HuH-7.5 (cell line): ENCODE results near the gene ELAC2.
"Not testable (repeated sequence)": the region's sequence is repeated elsewhere in the genome, so short reads cannot be mapped to it uniquely, and the experiment has no call there.

ENCODE experiments used
- DNase-seq: peaks from one replicate; pipeline ENCODE4 v3.0.0; 2011; ENCODE audit warnings: low spot score

Gene ELAC2

DNA sequence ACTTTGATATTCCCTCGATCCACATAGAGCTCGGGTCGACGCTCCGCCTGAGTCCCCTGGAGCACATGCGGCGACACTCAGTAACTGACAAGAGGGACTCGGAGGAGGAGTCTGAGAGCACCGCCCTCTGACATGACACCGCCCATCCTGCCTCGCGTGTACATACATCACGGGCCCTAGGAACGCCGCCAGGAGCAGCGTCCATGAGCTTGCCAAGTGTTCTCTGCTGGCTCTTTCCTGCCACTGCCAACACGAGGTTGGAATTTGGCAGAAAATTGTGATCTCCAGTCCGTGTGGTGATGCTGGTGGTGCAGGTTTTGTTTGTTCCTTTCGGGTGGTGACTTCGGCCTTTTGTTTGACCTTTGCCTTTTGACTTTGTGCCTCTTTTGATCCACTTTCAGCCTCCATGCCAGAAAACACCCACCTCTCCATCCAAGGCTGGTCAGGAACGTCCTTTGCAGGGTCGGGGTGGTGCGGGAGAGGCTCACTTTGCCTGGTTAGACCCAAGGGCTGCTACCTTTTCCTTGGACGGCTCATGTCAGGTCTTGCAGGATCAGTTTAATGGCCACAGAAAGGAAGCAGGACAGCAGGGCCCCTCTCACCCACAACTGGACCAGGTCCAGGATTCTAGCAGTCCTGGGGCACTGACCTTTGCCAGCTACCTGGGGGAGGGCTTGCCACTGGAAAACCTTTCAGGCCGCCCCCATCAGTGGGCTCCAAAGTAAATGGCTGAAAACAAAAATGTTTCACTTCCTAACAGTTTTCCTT lies 27.6 kb downstream of the ELAC2 start:
- no peak for DNase-seq

DNA sequence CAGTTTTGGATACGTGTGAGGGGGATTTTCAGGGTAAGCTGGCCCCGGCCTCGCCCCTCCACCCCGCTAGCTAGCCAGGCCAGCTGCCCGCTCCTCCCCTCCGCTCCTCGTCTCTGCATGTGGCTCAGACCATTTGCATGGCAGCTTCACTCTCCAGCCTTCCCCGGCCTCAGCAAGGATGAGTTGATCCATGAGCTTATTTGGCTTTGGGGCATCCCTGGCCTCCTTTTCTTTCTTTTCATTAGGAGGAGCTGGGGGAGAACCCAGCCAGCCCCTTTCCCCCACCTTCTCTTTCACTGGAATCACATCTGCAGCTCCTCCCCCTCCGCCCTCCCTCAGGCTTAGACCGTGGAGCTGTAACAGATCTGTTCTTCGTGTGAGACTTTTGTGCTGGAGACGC lies 30.7 kb downstream of the ELAC2 start:
- DNase-seq: no peak

DNA sequence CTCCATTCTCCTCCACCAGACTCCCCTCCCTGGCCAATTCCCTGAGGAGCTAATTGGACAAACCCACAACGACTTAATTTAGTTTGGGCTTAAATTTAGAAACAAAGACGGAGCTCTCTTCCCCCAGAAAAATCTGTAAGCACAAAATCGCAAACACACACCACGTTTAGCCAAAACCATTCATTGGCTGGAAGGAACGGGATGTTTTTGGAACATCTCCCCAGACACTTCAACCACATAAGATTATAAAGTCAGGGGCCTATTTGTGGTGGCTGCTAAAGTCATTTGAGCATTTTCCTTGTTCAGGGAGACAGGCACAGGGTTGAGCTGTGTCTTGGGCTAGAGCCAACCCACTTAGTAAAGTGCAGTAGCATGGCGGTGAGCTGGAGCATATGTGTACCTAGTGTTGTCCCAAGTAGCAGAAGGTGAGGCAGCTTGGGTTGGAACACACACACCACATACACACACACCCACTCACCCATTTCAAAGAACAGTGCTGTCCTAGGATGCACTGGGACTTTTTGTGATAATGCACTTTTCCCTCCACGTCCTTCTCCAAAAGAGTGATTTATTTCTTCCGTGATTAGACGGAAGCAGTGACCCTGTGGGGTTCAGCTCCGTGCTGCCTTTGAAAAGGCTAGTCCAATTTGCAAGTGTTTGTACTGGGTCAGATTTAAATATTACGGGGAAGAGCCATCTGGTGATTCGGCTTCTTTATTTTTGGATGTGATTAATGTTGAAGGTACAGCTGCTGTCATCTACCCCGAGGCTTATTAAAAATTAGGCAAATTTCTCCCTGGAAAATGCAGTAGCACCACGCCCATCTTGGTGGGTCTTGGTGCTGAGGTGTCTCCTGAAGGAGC lies 32.2 kb downstream of the ELAC2 start:
- no peak for DNase-seq

DNA sequence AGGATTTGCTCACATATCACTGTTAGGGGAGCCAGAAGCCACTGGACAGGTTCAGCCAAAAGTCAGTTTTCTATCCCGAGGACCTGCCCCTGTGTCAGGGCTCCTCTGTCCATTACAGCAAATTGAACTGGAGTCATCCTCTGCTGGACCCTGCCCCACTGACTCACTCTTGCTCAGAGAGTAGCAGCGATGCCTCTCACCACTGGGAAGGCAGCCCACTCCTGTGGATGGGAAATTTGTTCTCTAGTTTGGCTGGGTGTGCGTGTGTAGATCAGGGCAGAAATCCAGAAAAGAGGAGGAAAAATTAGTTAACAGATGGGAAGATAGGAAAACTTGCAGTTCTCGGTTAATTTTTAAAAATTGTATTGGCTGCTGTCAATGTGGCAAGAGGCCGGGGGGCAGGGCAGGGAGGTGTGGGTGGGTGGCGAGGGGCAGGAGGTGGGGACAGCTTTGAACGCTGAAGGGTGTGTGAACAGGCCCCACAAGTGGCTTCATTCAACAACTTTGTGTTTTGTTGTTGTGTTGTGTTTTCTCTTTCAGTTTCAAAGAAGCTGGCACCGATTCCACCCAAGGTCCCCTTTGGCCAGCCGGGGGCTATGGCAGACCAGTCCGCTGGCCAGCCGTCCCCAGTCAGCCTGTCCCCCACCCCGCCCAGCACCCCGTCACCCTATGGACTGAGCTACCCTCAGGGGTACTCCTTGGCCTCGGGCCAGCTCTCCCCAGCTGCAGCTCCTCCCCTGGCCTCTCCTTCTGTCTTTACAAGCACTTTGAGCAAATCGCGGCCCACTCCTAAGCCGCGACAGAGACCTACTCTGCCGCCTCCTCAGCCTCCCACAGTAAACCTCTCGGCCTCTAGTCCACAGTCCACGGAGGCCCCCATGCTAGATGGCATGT lies 33.6 kb downstream of the ELAC2 start:
- DNase-seq: no peak

DNA sequence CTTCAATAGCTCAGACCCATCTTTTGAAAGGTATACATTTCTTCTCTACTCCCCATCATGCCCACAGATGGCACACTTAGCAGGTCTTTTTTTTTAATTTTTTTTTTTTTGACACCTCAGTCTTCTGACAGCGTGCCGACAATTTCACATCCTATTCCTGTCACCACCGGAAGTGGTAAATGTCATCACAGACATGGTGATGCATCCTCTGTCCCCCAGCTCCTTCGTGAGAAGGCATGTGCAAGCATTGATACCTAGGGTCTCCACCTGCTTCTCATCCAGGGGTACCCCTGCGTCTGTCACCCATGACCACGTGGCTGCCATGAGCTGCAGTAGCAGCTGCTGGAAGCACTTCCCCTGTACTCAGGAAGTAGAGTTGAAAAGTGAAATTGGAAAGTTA lies 35.6 kb downstream of the ELAC2 start:
- no peak for DNase-seq

DNA sequence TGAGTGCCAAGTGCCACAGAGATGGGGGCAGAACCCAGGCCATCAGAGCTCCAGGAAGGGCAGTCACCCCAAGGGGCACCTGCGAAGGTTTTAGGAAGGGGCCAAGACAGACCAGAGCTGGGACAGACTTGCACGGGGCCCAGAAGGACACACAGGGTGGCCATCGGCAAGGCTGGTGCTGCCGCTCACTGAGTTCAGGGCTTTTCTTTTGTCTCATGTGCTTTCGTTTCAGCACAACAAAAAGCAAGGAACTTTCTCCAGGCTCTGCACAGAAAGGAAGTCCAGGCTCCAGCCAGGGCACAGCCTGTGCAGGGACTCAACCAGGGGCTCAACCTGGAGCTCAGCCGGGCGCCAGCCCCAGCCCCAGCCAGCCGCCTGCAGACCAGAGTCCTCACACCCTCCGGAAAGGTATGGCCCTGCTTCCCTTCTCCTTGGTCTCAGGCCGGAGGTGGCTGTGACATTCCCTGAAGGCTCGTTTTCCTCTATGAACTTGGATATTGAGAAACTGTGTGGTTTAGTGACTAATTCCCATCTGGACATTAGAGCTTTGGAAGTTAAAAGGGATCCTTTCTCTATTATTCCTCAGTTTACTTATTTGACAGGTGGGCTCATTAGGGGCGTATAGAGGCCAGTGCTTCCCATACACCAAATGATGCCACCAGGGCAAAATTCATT lies 37.9 kb downstream of the ELAC2 start:
- DNase-seq: no peak

DNA sequence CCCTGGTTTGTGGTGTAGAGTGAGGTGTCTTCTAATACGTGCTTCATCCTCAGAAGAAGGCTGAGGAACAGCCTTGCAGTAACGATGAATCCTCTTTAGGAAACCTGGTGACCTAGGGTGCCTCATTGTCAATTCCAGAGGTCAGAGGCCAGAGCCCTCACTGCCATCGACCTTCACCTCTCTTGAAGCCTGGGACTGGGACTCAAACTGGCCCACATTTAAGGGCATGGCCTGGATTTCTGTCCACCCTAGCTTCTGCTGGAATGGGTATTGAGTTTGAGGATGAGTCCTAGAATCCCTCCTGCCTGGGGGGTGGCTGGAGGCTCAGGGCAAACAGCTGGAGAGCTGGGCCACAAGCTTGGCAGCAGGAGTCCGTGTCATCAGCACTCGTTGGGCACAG lies 38.6 kb downstream of the ELAC2 start:
- DNase-seq: no peak

DNA sequence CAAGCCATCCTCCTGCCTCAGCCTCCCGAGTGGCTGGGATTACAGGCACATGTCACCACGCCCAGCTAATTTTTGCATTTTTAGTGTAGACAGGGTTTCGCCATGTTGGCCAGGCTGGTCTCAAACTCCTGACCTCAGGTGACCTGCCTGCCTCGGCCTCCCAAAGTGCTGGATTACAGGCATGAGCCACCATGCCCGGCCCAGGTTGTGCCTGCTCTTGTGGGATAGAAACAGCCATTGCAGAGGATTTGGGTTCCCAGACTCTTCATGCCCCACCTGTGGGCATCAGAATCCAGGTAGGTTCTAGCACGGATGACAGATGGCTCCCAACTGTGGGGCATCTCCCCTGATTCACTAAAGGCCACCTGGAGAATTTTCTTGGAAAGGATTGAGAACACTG lies 39.0 kb downstream of the ELAC2 start:
- DNase-seq: not testable (repeated sequence)

DNA sequence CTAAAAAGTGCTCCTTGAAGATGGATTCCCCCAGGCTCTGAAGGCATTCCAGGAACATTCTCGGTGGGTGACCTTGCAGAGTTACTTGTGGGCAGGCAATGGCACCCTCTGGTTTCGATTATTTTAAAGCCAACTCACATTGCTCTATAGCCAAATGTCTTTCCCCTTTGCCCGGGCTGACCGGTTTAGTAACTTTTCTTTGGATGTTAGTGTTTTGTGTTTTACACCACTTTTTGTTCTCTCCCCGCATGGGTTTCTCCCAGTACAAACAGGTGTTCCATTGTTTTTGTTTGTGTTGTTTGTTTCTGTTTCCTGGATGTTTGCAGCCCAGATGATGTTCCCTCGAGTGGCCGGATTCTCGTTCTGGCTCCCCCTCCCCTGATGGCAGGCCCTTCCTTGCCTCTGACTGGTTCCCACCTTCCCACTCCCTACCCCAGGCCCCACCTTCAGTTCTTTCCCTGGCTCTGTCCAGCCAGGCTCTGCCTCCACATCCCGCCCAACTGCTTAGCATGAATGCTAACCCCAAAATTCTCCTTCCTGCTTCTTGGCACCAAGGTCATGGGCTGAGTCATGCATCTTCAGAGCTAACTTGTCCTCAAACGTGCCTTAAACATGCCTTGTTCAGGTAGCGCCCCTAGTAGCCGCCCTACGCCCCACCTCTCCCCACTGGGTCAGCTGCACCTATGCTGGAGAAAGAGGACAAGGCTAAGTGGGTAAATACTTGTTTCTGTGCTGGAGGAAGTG lies 40.6 kb downstream of the ELAC2 start:
- no peak for DNase-seq

DNA sequence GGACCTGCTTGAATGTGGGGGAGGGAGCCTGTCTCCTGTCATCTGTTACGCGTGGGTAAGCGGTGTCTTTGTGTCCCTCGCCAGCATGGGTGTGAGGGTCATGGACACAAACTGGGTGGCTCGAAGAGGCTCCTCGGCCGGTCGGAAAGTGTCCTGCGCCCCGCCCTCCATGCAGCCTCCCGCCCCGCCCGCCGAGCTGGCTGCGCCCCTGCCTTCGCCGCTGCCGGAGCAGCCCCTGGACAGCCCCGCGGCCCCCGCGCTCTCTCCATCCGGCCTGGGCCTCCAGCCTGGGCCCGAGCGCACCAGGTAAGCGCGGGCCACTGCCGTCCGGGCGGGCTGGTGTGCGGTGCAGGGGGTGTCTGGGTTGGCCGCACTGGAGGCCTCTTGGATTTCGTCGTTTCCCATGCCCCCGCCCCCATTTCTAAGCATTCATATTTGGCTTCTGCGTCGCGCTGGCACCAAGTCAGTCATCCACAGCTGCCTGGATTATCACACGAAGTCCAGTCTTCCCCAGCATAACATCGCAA lies 43.8 kb downstream of the ELAC2 start:
- no peak for DNase-seq

DNA sequence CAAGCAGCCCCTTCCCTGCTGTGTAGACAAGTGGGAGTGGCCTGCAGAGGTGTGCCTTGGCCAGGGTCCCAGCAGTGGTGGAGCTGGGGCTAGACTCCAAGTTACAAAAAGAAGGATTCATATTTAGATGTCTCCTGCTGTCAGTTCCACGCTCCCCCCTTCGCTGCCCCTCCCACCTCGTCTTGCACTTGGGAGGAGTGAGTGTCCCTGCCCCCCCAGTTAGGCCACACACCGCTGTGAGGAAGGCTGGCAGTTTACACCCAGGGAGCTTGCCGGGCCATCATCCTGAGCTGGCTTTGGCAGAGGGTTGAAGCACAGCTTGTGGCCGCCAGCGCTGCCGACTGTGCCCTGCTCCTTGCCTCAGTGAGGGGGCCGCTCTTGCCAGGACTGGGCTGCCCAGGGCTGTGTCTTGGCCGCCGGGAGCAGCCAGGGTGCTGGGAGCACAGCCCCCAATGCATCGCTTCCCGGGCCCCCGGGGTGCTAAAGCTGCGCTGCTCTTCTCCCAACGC lies 44.3 kb downstream of the ELAC2 start:
- DNase-seq: no peak

DNA sequence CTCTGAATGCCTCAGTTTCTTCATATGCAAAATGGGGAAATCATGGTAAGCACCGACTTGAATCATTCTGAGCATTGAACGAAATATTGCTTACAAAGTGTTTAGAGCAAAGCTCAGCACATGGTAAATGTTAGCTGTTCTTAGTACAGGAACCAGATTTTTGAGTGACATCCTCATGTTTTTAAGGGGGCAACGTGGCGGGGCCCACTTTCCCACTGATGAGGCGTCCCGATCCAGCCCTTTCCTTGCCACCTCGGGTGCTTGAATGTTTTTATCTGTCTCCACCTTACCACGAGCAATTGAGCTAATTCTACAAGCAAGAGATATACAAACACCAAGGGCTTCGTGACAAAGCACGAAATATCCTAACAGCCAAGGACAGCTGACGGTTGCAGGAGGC lies 49.9 kb downstream of the ELAC2 start:
- no peak for DNase-seq

DNA sequence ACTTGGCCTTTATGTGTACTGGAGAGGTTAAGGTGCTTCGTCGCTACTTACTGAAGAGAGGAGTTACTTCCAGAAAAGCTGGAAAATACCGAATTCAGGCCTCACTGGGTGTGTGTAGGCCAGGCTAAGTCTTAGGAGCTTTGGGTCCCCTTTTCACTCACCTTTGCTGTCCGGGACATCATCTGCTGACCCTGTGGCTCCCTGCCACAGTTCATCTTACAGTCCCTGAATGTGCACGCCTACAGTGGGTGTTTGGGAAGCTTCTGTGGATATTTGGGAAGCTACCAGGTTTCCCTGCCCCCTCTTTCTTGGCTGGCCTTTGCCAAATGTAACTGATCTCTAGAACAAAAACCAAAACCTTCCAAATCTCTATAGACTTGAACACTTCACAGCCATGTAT lies 51.4 kb downstream of the ELAC2 start:
- DNase-seq: no peak

DNA sequence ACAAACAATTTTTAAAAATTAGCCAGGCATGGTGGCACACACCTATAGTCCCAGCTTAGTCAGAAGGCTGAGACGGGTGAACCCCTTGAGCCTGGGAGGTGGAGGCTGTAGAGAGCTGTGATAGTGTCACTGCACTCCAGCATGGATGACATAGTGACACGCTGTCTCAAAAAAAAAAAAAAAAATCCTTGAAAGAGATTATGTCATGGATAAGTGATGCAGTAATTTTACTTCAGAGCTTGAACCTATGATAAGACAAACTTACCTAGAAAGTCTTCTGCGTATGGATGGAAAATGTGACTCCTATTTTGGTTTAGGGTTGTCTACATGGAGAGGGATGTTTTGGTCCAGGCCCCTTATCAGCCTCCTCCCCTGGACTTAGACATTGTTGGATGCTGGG lies 51.8 kb downstream of the ELAC2 start:
- no peak for DNase-seq

DNA sequence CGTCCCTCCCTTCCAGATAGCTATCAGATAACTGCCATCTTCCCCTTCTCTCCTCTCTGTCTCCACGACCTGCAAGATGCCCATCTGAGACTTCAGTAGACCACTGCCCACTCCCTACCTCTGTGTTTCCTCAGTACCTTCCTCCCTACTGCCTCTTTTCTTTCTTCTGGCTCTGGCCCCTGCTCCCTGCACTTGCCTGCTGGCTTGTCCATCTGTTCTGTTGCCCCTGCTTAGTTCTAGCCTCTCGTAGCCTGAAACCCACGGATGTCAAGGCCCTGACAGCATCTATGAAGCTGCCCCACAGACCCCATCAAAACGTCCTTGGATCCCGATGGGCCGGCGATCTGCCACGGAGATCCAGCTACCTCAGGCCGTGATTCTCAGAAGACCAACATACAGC lies 53.0 kb downstream of the ELAC2 start:
- no peak for DNase-seq

DNA sequence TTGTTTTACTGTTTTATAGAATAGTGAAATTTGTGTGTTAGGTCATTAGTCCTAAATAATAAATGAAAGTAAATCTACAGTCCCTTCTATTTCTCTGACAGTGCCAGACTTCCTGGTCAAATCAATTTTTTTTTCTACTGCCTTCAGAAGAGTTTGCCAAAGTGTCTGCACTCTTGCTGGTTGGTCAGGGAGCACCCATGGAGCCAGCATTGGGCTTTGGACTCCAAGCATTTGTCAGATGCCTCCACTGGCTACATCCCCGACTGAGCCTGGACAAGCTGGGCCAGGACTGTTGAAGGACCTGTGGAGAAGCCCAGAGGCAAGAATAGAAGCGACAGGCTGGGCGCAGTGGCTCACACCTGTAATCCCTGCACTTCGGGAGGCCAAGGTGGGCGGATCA lies 53.7 kb downstream of the ELAC2 start:
- no peak for DNase-seq

DNA sequence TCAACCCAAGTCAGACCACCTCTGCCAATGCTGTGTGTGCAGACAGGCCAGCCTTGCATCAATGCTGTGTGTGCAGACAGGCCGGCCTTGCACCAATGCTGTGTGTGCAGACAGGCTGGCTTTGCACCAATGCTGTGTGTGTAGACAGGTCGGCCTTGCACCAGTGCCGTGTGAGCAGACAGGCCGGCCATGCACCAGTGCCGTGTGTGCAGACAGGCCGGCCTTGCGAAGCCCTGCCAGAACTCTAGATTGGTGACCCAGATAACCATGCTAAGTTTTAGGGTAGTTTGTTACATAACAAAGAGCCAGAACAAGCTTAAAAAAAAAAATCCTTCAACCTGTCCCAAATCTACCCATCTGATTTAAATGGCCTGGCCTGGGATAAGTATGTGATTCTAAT lies 54.3 kb downstream of the ELAC2 start:
- DNase-seq: no peak

DNA sequence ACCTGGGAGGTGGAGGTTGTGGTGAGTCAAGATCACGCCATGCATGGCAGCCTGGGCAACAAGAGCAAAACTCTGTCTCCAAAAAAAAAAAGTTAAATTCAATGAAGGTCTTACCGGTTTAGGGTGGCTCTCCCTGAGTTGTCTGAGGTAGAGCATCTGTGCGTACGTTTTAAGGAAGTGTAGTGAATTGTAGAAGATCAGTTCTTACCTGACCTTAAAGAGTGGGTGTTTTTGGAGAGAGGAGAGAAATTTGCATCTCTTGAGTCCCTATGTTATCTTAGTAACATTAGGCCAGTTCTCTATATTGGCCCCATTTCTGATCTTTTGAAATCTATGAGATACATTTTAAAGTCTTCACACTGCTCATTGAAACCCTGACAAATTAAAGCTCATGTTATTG lies 56.2 kb downstream of the ELAC2 start:
- no peak for DNase-seq

DNA sequence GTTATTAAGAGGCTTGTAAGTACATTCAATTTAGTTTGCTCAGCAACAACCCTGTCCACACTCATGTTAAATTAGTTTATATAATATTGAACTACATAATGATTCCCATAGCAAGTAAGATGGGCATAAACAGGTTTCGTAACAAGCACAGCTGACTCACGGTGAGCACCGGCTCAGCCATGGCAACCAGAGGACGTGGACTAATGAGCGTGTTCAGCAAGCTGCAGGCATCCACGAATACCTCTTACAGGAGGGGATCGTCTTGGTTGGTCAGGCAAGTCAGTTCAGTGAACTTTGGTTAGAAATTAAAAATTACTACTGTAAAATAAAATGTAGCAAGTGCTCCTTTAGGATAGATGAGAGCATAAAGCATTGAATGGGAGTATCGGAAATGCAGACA lies 58.4 kb downstream of the ELAC2 start:
- no peak for DNase-seq

DNA sequence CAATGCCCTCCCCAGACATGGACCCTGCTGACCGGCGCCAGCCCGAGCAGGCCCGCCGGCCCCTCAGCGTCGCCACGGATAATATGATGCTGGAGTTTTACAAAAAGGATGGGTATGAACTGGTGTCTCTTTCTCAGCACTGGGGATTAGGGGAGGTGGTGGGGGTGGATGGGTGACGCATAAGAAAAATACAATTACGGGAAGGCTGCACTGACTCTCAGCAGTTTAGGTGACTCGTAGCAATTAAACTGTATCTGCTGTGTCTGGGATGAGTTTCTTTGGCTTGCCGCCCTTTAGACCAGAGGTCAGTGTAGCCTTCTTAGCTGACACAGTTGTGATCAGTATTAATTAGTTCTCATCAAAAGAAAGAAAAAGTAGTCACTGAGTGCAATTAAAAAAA lies 59.0 kb downstream of the ELAC2 start:
- no peak for DNase-seq

DNA sequence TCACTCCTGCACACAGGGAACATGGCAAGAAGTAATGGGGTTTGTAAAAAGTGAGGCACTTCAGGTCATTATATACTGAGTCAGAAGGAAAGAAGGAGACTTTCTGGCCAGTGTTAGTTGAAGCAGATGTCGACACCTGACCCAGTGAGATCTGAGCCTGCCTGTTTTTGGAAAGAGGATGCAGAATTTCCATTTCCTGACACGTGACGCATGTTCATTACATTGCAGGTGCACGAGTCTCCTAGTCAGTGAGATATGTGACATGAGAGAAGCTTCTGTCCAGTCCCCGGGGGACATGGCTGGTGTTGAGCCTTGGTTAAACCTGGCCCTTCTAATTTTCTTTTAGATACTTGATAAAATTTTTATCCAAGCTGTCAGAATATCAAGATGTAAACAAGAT lies 62.3 kb downstream of the ELAC2 start:
- no peak for DNase-seq
